Skin of body (tissue), 2 donors: ENCODE results near the gene ITGA3. TPM values are rescaled to one million over a fixed set of nuclear protein-coding genes. Genes with fewer than 3 reads are reported as not detected.

Experiments used
- DNase-seq: peaks from one replicate; lab custom pipeline; 2025; lab: John Stamatoyannopoulos, UW
- total RNA-seq: library from RNA; depleted of rRNA; stranded (reverse); fragments of >200 nt; gene quantifications from one replicate; pipeline ENCODE4 v1.2.3, GENCODE V29; 2014

ITGA3 gene
- 37.2 TPM for total RNA-seq

- no peak for DNase-seq
Observed at GRCh38 chr17:50055426-50056216, at the start of gene ITGA3. TSS of gene ITGA3 (plus strand) at chr17:50056110. CDS start at chr17:50056440, 330 bp downstream.

GRCh38 chr17:50009282-50009681 lies 46.6 kb upstream of the ITGA3 start:
- DNase-seq, result no peak

DNA sequence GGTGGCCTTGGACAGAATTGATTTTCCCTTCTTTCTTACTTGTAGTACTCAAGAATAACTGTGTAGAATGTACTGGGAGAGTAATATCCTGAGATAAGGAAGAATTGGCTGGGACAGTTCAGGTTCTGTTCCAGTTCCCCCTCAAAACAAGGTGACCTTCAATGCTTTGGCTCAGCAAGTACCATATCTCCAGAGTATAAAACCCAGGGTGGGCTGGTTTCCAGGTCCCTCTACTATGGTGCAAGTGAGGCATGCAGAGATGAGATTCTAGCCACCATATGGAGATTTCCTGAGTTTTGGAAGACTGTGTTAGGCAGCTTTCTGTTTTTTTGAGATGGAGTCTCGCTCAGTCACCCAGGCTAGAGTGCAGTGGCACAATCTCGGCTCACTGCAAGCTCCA lies 42.8 kb upstream of the ITGA3 start:
- no peak for DNase-seq

- no peak for DNase-seq
Observed at GRCh38 chr17:50014471-50015088, 41.3 kb upstream of the ITGA3 start.

GRCh38 chr17:50015146-50015545 lies 40.8 kb upstream of the ITGA3 start:
- no peak for DNase-seq

GRCh38 chr17:50018909-50019308 lies 37.0 kb upstream of the ITGA3 start:
- no peak for DNase-seq

DNA sequence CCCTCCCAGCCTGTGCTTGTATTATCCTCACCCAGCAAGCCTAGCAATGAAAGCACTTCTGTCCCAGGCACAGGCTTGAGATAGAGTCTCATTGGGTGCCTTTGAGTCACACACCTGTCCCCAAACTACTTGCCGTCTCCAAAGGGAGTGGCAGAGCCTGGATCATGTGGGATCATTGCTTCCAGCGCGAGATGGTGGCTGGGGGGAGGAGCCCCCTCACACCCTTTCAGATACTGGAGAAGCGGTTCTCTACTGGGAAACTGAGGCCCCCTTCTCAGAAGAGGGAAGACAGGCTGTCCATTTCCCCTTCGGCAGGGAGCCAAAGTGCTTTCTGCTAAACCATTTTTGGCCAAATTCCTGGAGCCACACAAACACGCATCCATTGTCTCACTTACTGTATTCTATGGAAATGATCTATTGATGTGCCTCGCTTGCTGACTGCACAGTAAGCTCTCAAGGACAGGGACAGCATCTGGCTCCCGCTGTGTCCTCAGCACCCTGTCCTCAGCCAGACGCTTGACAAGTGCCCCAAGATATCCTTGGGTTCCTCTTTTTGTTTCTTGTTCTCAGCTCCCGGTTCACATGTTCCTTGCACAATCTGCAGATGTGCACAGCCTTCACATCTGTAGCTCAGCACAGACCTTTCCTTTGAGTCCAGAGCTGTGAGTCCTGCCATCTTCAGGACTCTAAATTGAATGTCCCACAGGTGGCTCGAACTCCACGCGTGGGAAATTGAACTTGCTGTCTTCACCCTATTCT lies 34.9 kb upstream of the ITGA3 start:
- no peak for DNase-seq

GRCh38 chr17:50021681-50022370 lies 34.1 kb upstream of the ITGA3 start:
- DNase-seq, result no peak

DNA sequence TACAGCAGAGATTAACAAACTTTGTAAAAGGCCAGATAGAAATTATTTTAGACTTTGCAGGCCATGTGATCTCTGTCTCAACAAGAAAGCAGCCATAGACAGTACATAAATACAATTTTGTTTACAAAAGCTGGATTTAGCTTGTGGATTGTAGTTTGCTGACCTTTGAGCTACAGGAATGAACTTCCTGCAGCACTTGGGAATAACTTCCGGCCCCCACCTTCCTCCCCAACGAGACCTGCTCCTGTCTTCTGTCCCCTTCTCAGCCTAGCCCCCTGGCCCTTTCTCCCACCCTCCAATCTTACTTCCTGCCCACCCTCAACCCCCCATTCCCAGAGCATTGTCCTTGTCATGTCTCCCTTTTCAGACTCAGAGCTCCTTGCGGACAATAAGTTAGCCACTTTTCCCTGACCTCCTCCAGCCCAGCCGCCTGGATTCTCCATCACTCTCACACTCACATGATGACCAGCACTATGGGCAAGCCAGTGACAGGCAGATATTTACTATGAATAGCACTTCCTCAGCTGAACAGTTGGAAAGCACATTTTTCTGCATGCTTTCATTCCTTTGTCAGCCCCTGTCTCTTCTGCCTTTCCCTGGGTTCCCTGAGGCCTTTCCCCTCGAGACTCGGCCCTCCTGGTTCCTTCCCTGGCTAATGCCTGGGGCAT lies 33.3 kb upstream of the ITGA3 start:
- DNase-seq, result no peak

- no peak for DNase-seq
Observed at GRCh38 chr17:50023520-50023919, 32.4 kb upstream of the ITGA3 start.

DNA sequence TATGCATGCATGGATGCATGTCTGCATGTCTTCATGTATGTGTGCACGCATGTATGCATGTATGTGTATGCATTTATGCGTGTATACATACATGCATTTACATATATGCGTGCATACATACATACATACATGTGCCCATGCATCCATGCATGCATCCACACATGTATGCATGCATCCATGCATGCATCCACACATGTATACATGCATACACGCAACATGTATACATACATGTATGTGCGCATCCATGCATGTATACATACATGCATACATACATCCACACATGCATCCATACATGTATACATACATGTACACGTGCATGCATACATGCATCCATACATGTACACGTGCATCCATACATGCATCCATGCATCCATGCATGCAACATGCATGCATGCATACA lies 31.1 kb upstream of the ITGA3 start:
- DNase-seq, result no peak

GRCh38 chr17:50026046-50026675 lies 29.7 kb upstream of the ITGA3 start:
- no peak for DNase-seq

DNA sequence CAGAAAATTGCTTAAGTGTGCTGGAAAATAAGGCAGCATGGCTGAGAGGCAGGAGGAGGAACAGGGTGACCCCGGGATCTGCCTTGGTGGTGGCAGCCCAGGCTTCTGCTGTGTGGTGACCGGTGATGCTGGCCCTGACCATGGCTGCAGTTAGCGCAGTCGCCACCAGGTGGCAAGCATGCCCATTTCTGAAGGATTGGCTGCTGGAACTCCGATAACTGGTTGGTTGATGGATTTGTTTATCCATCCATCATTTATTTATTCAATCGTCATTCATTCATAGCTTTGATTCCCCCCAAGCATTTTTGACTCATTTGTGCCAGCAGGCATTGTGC lies 29.1 kb upstream of the ITGA3 start:
- peak; percentile 44 for DNase-seq

- peak; percentile 5 for DNase-seq
Observed at GRCh38 chr17:50027172-50027880, 28.6 kb upstream of the ITGA3 start.

DNA sequence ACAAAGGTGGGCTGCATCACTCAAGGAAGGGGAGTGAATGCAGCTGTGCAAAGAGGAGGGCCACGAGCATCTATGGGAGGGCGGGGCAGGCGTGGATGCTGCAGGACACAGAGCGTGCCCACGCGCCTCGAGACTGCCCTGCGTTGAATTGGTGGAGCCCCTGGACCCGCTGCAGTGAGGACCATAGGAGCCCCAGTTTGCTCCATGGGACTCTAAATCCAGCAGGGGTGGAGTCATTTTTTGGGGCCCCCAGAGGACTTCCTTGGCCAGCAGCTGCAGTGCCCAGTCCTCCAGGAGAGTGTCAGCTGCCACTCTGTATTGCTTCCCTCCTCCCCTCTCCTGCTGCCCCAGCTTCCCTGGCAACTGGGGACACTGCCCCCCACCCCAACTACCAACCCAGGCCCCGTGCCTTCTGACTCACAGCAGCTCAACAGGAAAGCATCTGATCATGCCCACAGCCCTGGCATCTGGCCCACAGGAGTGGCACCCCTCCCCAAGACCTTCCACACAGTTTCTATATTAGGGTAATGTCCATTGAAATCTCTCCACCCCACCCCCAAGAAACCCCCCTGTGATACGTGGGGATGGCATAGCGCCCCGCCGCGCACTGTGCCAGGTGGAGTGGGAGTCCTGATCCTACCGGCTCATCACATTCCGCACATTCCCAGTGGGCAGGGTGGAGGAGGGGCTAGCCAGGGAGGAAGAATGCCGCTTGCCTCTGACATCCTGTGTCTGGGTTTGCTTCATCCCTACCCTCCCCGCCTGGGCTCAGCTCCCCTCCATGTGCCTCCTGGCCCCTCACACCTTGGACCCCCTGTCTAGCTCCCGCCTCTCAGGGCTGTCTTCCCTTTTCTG lies 27.8 kb upstream of the ITGA3 start:
- DNase-seq, result no peak

GRCh38 chr17:50028736-50029120 lies 27.2 kb upstream of the ITGA3 start:
- no peak for DNase-seq

- DNase-seq, result no peak
Observed at GRCh38 chr17:50029185-50029584, 26.7 kb upstream of the ITGA3 start.

DNA sequence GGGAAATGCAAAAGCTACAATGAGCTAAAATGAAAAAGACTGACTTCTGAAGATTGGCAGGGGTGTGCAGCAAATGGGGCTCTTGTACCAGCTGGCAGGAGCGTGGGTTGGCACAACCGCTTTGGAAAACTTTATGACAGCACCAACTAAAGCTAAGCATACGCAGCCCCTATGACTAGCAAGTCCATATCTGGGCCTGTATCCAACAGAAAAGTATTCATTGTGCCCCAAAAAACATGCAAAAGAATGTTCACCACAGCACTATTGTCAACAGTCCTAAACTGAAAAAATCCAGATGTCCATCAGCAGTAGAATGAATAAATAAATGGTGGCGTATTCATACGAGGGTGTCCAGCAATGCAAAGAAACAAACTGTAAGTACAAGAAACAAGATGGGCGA lies 22.6 kb upstream of the ITGA3 start:
- no peak for DNase-seq
